ENCODE results near the gene AMELX. TPM values are rescaled to one million over a fixed set of nuclear protein-coding genes. Genes with fewer than 3 reads are reported as not detected.

AMELX gene
- total and polyA plus RNA-seq, 8 donors = not detected

DNA sequence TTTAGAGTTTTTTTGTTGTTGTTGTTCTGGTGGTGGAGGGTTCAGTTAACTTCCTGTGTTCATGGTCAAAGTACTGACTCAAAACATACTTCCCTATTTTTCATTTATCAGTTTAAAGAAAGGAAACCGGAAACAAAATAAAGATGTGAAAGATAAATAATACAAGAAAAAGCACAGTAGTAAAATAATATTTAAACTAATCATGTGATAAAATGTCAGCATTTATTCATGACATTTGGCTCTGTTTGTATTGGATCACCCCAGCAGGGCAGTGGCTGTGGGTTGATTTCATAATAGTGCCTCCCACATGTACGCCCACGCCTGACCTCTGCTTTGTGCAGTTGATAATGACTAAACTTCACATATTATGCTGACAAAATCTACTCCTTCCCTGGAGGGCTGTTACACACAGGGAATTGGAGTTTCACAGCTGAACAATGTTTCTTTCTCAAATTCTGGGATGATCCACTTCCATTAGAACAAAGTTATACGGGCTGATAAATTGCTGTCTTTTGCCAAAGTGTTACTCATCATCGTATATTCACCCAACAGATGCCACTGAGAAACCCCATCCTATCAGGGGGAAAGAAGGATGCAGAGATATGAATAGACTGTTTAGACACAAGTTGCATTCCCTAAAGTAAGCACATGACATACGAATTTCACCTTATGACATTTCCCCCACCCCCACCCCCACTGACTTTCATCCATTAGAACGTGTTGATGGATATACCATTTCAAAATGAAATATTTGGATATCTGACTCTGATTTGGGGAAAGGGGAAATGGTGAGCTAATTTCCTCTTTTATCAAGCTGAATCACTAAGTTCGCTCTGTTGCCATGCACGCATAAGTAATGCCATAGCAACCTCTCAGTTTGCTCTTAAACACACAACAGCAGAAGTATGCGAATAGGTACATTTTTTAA, 48.3 kb downstream of the AMELX start:
- Histone ChIP-seq H3K27me3 (peaks cover 0 to 4% (median 0%) of the 10 kb centered on the region in 4 donors), H3K4me1 (peaks cover 0 to 3% (median 0%) of the 10 kb centered on the region in 3 donors), H3K4me3 (no peak overlapping the region), H3K27ac (peak overlapping the region in 2 of 4 donors; percentile 16 to 55), H3K9me3 (no peaks in the 10 kb centered on the region), H3K36me3 (no peaks in the 10 kb centered on the region)
- peak in 4 of 6 donors; percentile 6 to 31 (median 20) for DNase-seq
- FAIRE-seq = peak; percentile 87
- ATAC-seq = peak; percentile 63 to 93 (median 82)
- TF ChIP-seq, protein P1, sequence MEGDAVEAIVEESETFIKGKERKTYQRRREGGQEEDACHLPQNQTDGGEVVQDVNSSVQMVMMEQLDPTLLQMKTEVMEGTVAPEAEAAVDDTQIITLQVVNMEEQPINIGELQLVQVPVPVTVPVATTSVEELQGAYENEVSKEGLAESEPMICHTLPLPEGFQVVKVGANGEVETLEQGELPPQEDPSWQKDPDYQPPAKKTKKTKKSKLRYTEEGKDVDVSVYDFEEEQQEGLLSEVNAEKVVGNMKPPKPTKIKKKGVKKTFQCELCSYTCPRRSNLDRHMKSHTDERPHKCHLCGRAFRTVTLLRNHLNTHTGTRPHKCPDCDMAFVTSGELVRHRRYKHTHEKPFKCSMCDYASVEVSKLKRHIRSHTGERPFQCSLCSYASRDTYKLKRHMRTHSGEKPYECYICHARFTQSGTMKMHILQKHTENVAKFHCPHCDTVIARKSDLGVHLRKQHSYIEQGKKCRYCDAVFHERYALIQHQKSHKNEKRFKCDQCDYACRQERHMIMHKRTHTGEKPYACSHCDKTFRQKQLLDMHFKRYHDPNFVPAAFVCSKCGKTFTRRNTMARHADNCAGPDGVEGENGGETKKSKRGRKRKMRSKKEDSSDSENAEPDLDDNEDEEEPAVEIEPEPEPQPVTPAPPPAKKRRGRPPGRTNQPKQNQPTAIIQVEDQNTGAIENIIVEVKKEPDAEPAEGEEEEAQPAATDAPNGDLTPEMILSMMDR (IDR thresholded peaks at IDR 0.05) = no peak
- intact Hi-C loops (cut with DNase I) = no loop called here
- 26 to 35% methylated on average over 10 of the region's 10 CpGs for WGBS, 2 donors

GRCh38 chrX:11342673-11343072, 49.5 kb downstream of the AMELX start:
- DNase-seq = no peak

DNA sequence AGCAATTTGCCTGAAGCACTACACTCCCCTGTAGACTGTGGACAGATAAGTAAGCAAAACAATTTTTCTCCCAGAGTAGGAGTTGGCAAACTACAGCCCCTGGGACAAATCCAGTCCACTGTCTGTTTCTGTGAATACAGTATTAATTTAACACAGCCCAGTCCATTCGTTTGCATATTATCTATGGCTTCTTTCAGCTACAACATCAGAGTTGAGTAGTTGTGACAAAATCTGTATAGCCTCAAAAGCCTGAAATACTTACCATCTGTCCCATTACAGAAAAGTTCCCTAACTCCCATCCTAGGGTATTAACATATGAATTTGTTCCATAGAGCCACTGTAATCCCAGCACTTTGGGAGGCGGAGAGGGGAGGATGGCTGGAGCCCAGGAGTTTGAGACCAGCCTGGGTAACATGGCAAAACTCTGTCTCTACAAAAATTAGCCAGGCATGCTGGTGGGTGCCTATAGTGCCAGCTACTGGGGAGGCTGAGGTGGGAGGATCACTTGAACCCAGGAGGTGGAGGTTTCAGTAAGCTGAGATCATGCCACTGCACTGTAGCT, 53.0 kb downstream of the AMELX start:
- Histone ChIP-seq H3K36me3 (no peaks in the 10 kb centered on the region), H3K27me3 (peaks cover 0 to 4% (median 0%) of the 10 kb centered on the region in 4 donors), H3K27ac (no peak overlapping the region), H3K4me1 (peaks cover 0 to 2% (median 0%) of the 10 kb centered on the region in 3 donors), H3K9me3 (no peaks in the 10 kb centered on the region), H3K4me3 (no peak overlapping the region)
- WGBS, 2 donors = 42 to 72% methylated on average over 2 of the region's 2 CpGs
- TF ChIP-seq, protein P1 (IDR thresholded peaks at IDR 0.05) = no peak
- no peak for ATAC-seq
- no peak for DNase-seq
- FAIRE-seq = no peak
- intact Hi-C loops (cut with DNase I) = no loop called here

More at GRCh38 chrX:11342673-11343072, 49.5 kb downstream of the AMELX start:
- Histone ChIP-seq H3K27ac (no peak overlapping the region), H3K4me1 (peaks cover 0 to 3% (median 0%) of the 10 kb centered on the region in 3 donors), H3K36me3 (no peaks in the 10 kb centered on the region), H3K4me3 (no peak overlapping the region), H3K27me3 (peaks cover 0 to 4% (median 0%) of the 10 kb centered on the region in 4 donors), H3K9me3 (no peaks in the 10 kb centered on the region)
- intact Hi-C loops (cut with DNase I) = no loop called here
- TF ChIP-seq, protein P1 (IDR thresholded peaks at IDR 0.05) = no peak
- FAIRE-seq (peak; percentile 13), ATAC-seq (no peak)

DNA sequence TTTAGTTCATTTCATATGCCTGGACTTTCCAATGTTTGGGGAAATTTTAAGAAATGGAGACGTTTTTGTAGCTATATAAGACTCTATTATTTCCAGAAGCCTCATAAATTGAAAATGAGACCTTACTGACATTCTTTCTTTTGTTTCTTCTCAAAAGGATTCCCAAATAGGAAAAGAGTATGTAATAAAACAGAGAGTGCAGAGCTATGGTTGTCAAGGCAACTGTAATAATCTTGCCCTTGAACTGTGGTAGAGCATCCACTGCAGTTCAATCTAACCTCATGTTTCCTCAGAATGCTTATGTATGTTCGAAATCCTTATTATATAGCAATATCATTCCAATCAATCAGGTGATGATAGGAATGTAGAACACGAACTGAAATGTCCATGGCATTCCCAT, 54.1 kb downstream of the AMELX start:
- intact Hi-C loops (cut with DNase I) = no loop called here
- FAIRE-seq (no peak), ATAC-seq (no peak), DNase-seq (no peak)
- H3K27ac ChIP-seq = no peak overlapping the region
- 32 to 53% methylated on average over 3 of the region's 3 CpGs for WGBS, 2 donors
- H3K4me3 ChIP-seq = no peak overlapping the region
- H3K36me3 ChIP-seq = no peaks in the 10 kb centered on the region
- peaks cover 0 to 4% (median 0%) of the 10 kb centered on the region in 4 donors for H3K27me3 ChIP-seq
- no peaks in the 10 kb centered on the region for H3K9me3 ChIP-seq
- no peaks in the 10 kb centered on the region for H3K4me1 ChIP-seq
- TF ChIP-seq, protein P1 (IDR thresholded peaks at IDR 0.05) = no peak
